GM12878 (cell line): Measurements from ENCODE around the gene PHOSPHO1. TPM values are rescaled to one million over a fixed set of nuclear protein-coding genes. Genes with fewer than 3 reads are reported as not detected.

ENCODE experiments used
- ASH2L ChIP-seq: fragments of 300-600, 200-600 bp; sonication (generic); IDR thresholded peaks from 2 replicates; pipeline ENCODE4 v1.6.1; 2017; ENCODE audit warnings: low read depth, mild to moderate bottlenecking, borderline replicate concordance
- ATF2 ChIP-seq: IDR thresholded peaks from 2 replicates; pipeline ENCODE4 v1.6.1; 2012; ENCODE audit warnings: low read length, inconsistent platforms
- ATF7 ChIP-seq: fragments of 450-650 bp; IDR thresholded peaks from 2 replicates; pipeline ENCODE4 v1.6.1; 2016; ENCODE audit warnings: low read depth, mild to moderate bottlenecking
- BACH1 ChIP-seq: fragments of 450-650 bp; IDR thresholded peaks from 2 replicates; pipeline ENCODE4 v1.6.1; 2017; ENCODE audit warnings: mild to moderate bottlenecking, borderline replicate concordance
- BHLHE40 ChIP-seq, 2 experiments: fragments of 450-650 bp in 1 of 2; IDR thresholded peaks; 2 replicates each; pipeline ENCODE4 v1.6.1; 2011 to 2017; ENCODE audit warnings: low read depth in 2 of 2, borderline replicate concordance in 1 of 2, improper control_type of control experiment in 1 of 2, low read length in 1 of 2, mild to moderate bottlenecking in 1 of 2
- E2F8 ChIP-seq: fragments of 450-650 bp; IDR thresholded peaks from 2 replicates; pipeline ENCODE4 v1.6.1; 2018; ENCODE audit warnings: mild to moderate bottlenecking, low read depth, moderate library complexity; ENCODE audit not compliant: partially characterized antibody
- EZH2 ChIP-seq: IDR thresholded peaks from 2 replicates; pipeline ENCODE4 v1.6.1; 2012; ENCODE audit warnings: low read depth, mild to moderate bottlenecking, control low read depth, inconsistent platforms, low read length, borderline replicate concordance; ENCODE audit not compliant: control insufficient read depth
- NBN ChIP-seq: fragments of 450-650 bp; IDR thresholded peaks from 2 replicates; pipeline ENCODE4 v1.6.1; 2016
- NFXL1 ChIP-seq: fragments of 450-650 bp; IDR thresholded peaks from 2 replicates; pipeline ENCODE4 v1.6.1; 2017; ENCODE audit warnings: antibody characterized with exemption, mild to moderate bottlenecking, borderline replicate concordance
- NR2F1 ChIP-seq: fragments of 450-650 bp; conservative IDR thresholded peaks from 2 replicates; pipeline ENCODE4 v1.6.1; 2017; ENCODE audit warnings: mild to moderate bottlenecking
- PAX5 ChIP-seq: IDR thresholded peaks from 2 replicates; pipeline ENCODE4 v1.6.1; 2011; ENCODE audit warnings: low read depth, low read length, borderline replicate concordance
- PAX8 ChIP-seq: fragments of 450-650 bp; IDR thresholded peaks from 2 replicates; pipeline ENCODE4 v1.6.1; 2017; ENCODE audit warnings: mild to moderate bottlenecking, moderate library complexity
- RELB ChIP-seq: fragments of 450-650 bp; IDR thresholded peaks from 2 replicates; pipeline ENCODE4 v1.6.1; 2017; ENCODE audit warnings: low read depth, mild to moderate bottlenecking, moderate library complexity
- SMAD5 ChIP-seq: IDR thresholded peaks from 2 replicates; pipeline ENCODE4 v1.6.1; 2016; ENCODE audit warnings: antibody characterized with exemption, low read depth
- SMC3 ChIP-seq: IDR thresholded peaks from 2 replicates; pipeline ENCODE4 v1.6.1; 2011; ENCODE audit warnings: low read length, improper control_type of control experiment, borderline replicate concordance
- SREBF1 ChIP-seq: IDR thresholded peaks from 2 replicates; pipeline ENCODE4 v1.6.1; 2012; ENCODE audit warnings: mild to moderate bottlenecking, low read length
- TARDBP ChIP-seq: IDR thresholded peaks from 2 replicates; pipeline ENCODE4 v1.6.1; 2016; ENCODE audit warnings: borderline replicate concordance
- polyA plus RNA-seq, 11 experiments: library from polyadenylated mRNA; depleted of rRNA in 4 of 11; unstranded in 6 of 11; stranded (reverse) in 5 of 11; fragments of >200 nt; fragmentation: Nextera tagmentation in 4 of 11; fragmentation: Illumina TruSeq in 1 of 11; extraction: Ambion mirVana in 4 of 11; extraction: Trizol in 1 of 11; gene quantifications; 1 replicate in 1 of 11; 2 replicates in 10 of 11; pipeline versions ENCODE4 v1.2.1 to v1.2.3, GENCODE V29; 2011 to 2016; ENCODE audit warnings: inconsistent platforms in 2 of 11, missing spikeins in 2 of 11, low read depth in 1 of 11
- total RNA-seq, 4 experiments: library from RNA; depleted of rRNA in 3 of 4; stranded (reverse); fragments of >200 nt in 3 of 4; fragmentation: Illumina TruSeq in 1 of 4; extraction: Trizol in 1 of 4; gene quantifications; 2 replicates each; pipeline versions ENCODE4 v1.2.1 to v1.2.3, GENCODE V29; 2013 to 2021
- TF ChIP-seq, protein P1 (sequence below): fragments of 450-650 bp; IDR thresholded peaks from 2 replicates; pipeline ENCODE4 v1.6.1; 2017; ENCODE audit warnings: antibody characterized with exemption, mild to moderate bottlenecking, moderate library complexity
- TF ChIP-seq, protein P2 (sequence below): IDR thresholded peaks from 2 replicates; pipeline ENCODE4 v1.6.1; 2011; ENCODE audit warnings: borderline replicate concordance, low read depth, mild to moderate bottlenecking, moderate library complexity, mixed read lengths, low read length; ENCODE audit not compliant: insufficient read depth; ENCODE audit errors: extremely low read length

Gene PHOSPHO1
- total and polyA plus RNA-seq, 10 of the 15 experiments (the other 5 are each of a cell fraction or from before 2014, with no cell fraction given) = 0.03 to 1.5 (median 0.16) TPM; not detected in 2

GRCh38 chr17:49224198-49224996, 6.2 kb downstream of the PHOSPHO1 start (continued):
- TF ChIP-seq, protein P1, sequence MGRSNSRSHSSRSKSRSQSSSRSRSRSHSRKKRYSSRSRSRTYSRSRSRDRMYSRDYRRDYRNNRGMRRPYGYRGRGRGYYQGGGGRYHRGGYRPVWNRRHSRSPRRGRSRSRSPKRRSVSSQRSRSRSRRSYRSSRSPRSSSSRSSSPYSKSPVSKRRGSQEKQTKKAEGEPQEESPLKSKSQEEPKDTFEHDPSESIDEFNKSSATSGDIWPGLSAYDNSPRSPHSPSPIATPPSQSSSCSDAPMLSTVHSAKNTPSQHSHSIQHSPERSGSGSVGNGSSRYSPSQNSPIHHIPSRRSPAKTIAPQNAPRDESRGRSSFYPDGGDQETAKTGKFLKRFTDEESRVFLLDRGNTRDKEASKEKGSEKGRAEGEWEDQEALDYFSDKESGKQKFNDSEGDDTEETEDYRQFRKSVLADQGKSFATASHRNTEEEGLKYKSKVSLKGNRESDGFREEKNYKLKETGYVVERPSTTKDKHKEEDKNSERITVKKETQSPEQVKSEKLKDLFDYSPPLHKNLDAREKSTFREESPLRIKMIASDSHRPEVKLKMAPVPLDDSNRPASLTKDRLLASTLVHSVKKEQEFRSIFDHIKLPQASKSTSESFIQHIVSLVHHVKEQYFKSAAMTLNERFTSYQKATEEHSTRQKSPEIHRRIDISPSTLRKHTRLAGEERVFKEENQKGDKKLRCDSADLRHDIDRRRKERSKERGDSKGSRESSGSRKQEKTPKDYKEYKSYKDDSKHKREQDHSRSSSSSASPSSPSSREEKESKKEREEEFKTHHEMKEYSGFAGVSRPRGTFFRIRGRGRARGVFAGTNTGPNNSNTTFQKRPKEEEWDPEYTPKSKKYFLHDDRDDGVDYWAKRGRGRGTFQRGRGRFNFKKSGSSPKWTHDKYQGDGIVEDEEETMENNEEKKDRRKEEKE = no peak
- TF ChIP-seq, protein P2, sequence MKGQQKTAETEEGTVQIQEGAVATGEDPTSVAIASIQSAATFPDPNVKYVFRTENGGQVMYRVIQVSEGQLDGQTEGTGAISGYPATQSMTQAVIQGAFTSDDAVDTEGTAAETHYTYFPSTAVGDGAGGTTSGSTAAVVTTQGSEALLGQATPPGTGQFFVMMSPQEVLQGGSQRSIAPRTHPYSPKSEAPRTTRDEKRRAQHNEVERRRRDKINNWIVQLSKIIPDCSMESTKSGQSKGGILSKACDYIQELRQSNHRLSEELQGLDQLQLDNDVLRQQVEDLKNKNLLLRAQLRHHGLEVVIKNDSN = no peak
- TF ChIP-seq RELB (no peak), E2F8 (no peak), NFXL1 (no peak), PAX5 (no peak), SREBF1 (no peak), ATF7 (no peak), SMC3 (no peak), NR2F1 (no peak), ASH2L (no peak), BHLHE40 (IDR thresholded peaks at IDR 0.05; ENCODE audit: borderline replicate concordance in 1 of 2, low read depth in 2 of 2, low read length in 1 of 2) (no peak), BACH1 (peak; percentile 59; the same call in 1 of the 2 replicates), ATF2 (peak; percentile 21; the same call in 1 of the 2 replicates), TARDBP (peak; percentile 59; the same call in 1 of the 2 replicates), NBN (no peak), PAX8 (no peak), SMAD5 (0 out of 2 replicates have a peak, but pooled peaks have one; percentile 47), EZH2 (no peak)
